Prostate gland (tissue), 2 donors: ENCODE data around the gene CD300E.

Experiments
- POLR2A ChIP-seq: fragments of 450-650 bp; IDR thresholded peaks from one replicate; pipeline ENCODE4 v1.6.1; 2016; ENCODE audit warnings: antibody characterized with exemption, mild to moderate bottlenecking
- POLR2AphosphoS5 ChIP-seq: sonication (generic); formaldehyde crosslinking; IDR thresholded peaks from one replicate; pipeline ENCODE4 v1.6.1; 2017; ENCODE audit warnings: antibody characterized with exemption
- TF ChIP-seq, protein P1 (sequence below), 4 experiments: fragments of 200-600 bp in 2 of 4; fragments of 450-650 bp in 2 of 4; sonication (generic) in 2 of 4; IDR thresholded peaks; 1 replicate in 3 of 4; 2 replicates in 1 of 4; pipeline ENCODE4 v1.5.1; 2016 to 2019; ENCODE audit warnings: antibody characterized with exemption in 4 of 4, mild to moderate bottlenecking in 2 of 4, moderate library complexity in 2 of 4

DNA sequence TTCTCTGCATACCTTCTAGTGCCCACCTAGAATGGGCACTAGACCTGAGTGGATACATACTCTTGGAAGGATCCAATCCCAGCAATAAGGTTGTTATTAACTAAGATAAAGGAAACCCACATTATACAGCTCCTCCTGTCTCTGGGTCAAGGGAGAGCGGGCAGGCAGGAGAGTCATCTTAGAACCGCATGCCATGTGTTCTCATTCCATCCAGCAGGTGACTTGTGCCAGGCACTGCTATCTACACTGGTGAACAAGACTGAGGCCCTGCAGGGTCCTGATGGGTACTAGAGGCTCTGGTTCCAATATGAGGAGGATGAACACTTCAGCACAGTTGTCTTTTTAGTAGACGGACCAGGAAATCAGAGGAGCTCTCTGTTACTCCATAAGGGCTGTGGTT lies 50.4 kb downstream of the CD300E start:
- TF ChIP-seq, protein P1, sequence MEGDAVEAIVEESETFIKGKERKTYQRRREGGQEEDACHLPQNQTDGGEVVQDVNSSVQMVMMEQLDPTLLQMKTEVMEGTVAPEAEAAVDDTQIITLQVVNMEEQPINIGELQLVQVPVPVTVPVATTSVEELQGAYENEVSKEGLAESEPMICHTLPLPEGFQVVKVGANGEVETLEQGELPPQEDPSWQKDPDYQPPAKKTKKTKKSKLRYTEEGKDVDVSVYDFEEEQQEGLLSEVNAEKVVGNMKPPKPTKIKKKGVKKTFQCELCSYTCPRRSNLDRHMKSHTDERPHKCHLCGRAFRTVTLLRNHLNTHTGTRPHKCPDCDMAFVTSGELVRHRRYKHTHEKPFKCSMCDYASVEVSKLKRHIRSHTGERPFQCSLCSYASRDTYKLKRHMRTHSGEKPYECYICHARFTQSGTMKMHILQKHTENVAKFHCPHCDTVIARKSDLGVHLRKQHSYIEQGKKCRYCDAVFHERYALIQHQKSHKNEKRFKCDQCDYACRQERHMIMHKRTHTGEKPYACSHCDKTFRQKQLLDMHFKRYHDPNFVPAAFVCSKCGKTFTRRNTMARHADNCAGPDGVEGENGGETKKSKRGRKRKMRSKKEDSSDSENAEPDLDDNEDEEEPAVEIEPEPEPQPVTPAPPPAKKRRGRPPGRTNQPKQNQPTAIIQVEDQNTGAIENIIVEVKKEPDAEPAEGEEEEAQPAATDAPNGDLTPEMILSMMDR (IDR thresholded peaks at IDR 0.05), result no peak
- TF ChIP-seq POLR2AphosphoS5 (no peak), POLR2A (no peak)
